ENCODE results near the gene HES3.
A peak's percentile ranks its signal among the peaks of the same experiment; 100 is the strongest.

HES3 gene

DNA sequence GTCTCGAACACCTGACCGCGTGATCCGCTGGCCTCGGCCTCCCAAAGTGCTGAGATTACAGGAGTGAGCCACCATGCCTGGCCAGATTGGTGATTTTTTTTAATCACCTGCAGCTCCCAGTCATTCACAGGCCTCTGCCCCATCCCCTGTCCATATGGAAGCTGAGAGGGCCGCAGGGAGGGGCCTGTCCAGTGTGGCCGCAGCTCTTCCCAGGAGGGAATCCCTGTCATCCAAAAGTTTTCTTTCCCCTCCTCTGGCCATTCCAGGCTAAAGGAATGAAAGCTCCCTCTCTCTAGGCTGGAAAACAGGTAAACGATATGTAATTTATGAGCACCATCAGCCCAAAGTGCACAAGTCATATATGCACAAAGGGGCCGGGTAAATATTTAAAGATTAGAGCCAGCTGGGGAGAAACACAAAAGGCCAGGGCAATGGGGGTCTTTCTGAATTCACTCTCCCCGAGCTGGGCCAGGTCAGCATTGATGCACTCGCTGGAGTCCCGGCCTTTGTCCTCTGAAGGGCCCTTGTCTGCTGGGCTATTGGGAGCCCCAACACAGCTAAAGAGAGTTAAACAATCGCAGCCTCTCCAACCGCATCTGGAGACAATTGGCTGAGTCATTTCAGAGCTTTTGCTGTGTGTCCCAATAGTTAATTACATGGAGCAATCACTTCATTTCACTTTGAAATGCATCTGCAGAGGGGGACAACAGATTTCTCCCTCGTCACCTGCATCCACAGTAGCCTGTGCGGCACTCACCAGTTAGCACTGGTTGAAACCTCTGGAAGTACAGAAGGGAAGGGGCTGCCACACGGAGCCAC is 3.8 kb upstream of the HES3 start:
- Histone ChIP-seq H3K4me3 (ENCODE audit: low read depth, low read length) (no peak overlapping the region), H3K27me3 (ENCODE audit: control insufficient read depth, insufficient read depth, low read length) (peaks cover 11% of the 10 kb centered on the region), H3K9me3 (ENCODE audit: control insufficient read depth, insufficient read depth, low read length) (no peaks in the 10 kb centered on the region), H3K9ac (ENCODE audit: low read depth, low read length) (peak overlapping the region; percentile 26), H3K4me1 (ENCODE audit: control insufficient read depth, insufficient read depth, low read length) (peaks cover 33% of the 10 kb centered on the region), H3K27ac (ENCODE audit: low read depth, low read length) (peak overlapping the region; percentile 93), H3K36me3 (ENCODE audit: control insufficient read depth, insufficient read depth, low read length) (no peaks in the 10 kb centered on the region)

- H3K9ac ChIP-seq (ENCODE audit: low read depth, low read length), result 0 out of 2 replicates have a peak overlapping the region, but pooled peaks have one; percentile 23
- H3K36me3 ChIP-seq (ENCODE audit: control insufficient read depth, insufficient read depth, low read length), result no peaks in the 10 kb centered on the region
- no peaks in the 10 kb centered on the region for H3K9me3 ChIP-seq (ENCODE audit: control insufficient read depth, insufficient read depth, low read length)
- H3K4me3 ChIP-seq (ENCODE audit: low read depth, low read length), result peak overlapping the region; percentile 34; the same call in 1 of the 2 replicates
- peaks cover 33% of the 10 kb centered on the region for H3K4me1 ChIP-seq (ENCODE audit: control insufficient read depth, insufficient read depth, low read length)
- H3K27ac ChIP-seq (ENCODE audit: low read depth, low read length), result peak overlapping the region; percentile 93
- peaks cover 11% of the 10 kb centered on the region for H3K27me3 ChIP-seq (ENCODE audit: control insufficient read depth, insufficient read depth, low read length)
Observed at GRCh38 chr1:6241107-6241886, 2.7 kb upstream of the HES3 start.

DNA sequence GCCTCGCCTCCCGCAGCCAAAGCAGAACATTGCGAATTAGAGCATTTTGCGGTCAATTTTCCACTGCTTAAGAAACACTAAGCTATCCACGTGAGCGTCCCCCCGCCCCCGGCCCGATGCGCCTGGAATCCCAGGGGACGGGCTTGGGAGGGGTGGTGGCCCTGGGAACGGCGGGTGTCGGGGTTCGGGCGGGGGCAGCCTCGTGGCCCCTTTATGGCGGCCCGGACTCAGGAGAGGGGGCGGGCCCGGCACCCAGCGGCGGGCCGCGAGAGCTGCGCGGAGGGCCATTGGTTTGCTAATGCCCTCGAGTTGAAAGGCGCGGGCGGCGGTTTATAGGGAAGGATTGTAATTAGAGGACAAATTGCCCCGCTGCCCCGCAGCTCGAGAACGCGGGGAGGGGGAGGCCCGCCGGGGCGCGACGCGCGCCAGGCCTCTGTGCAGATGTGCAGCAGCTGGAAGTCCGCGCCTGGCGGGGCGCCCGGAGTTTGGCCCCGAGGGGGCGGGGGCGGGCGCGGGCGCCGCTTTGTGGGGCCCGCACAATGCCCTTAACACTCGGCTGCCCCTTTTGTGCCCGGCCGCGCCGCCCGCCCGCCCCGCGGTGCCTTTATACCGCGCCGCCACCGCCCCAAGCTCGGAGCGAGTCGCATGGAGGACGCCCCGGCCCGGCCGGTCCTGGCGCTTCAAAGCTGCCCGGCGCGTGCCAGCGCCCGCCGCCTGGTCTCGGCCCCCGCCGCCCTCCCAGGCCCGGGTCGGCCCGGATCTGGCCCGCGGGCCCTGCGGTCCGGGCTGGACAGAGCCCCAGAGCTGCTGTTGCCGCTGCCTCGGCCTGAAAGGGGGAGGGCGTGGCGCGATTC is 1.9 kb upstream of the HES3 start:
- peak overlapping the region; percentile 76 for H3K27ac ChIP-seq (ENCODE audit: low read depth, low read length)
- H3K4me3 ChIP-seq (ENCODE audit: low read depth, low read length), result peak overlapping the region; percentile 34; the same call in 1 of the 2 replicates
- peaks cover 13% of the 10 kb centered on the region for H3K27me3 ChIP-seq (ENCODE audit: control insufficient read depth, insufficient read depth, low read length)
- no peaks in the 10 kb centered on the region for H3K36me3 ChIP-seq (ENCODE audit: control insufficient read depth, insufficient read depth, low read length)
- peaks cover 37% of the 10 kb centered on the region for H3K4me1 ChIP-seq (ENCODE audit: control insufficient read depth, insufficient read depth, low read length)
- H3K9ac ChIP-seq (ENCODE audit: low read depth, low read length), result no peak overlapping the region
- H3K9me3 ChIP-seq (ENCODE audit: control insufficient read depth, insufficient read depth, low read length), result no peaks in the 10 kb centered on the region

GRCh38 chr1:6243053-6243834 is 735 bp upstream of the HES3 start:
- H3K4me3 ChIP-seq (ENCODE audit: low read depth, low read length), result peak overlapping the region; percentile 69
- no peaks in the 10 kb centered on the region for H3K36me3 ChIP-seq (ENCODE audit: control insufficient read depth, insufficient read depth, low read length)
- H3K27me3 ChIP-seq (ENCODE audit: control insufficient read depth, insufficient read depth, low read length), result peaks cover 25% of the 10 kb centered on the region
- H3K27ac ChIP-seq (ENCODE audit: low read depth, low read length), result no peak overlapping the region
- H3K9me3 ChIP-seq (ENCODE audit: control insufficient read depth, insufficient read depth, low read length), result no peaks in the 10 kb centered on the region
- H3K4me1 ChIP-seq (ENCODE audit: control insufficient read depth, insufficient read depth, low read length), result peaks cover 38% of the 10 kb centered on the region
- no peak overlapping the region for H3K9ac ChIP-seq (ENCODE audit: low read depth, low read length)

DNA sequence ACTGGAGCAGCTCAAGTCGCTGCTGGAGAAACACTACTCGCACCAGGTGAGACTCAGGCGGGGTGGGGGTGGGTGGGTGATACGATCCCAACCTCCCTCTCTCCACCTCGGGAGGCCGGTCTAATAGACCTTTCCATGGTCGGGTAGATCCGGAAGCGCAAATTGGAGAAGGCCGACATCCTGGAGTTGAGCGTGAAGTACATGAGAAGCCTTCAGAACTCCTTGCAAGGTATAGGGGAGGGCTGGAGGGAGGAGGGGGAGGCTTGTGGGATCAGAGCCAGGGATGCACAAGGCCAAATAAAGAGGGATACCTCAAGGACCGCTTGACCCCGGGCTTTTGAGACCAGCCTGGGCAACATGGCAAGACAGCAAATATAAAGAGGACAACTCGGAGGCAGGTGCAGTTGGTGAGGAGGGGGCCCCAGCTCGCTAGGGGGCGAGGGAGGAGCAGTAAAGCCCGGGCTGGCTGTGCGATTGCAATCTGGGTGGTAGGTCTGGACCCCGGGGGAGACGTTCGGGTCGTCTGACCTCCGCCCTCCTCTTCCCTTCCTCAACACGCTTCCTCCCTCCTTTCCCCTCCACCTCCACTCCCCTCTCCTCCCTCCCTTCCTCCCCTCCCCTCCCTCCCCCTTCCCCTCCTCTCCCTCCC is 546 bp downstream of the HES3 start:
- peaks cover 31% of the 10 kb centered on the region for H3K4me1 ChIP-seq (ENCODE audit: control insufficient read depth, insufficient read depth, low read length)
- no peak overlapping the region for H3K27ac ChIP-seq (ENCODE audit: low read depth, low read length)
- no peaks in the 10 kb centered on the region for H3K9me3 ChIP-seq (ENCODE audit: control insufficient read depth, insufficient read depth, low read length)
- H3K4me3 ChIP-seq (ENCODE audit: low read depth, low read length), result peak overlapping the region; percentile 69
- no peak overlapping the region for H3K9ac ChIP-seq (ENCODE audit: low read depth, low read length)
- no peaks in the 10 kb centered on the region for H3K36me3 ChIP-seq (ENCODE audit: control insufficient read depth, insufficient read depth, low read length)
- H3K27me3 ChIP-seq (ENCODE audit: control insufficient read depth, insufficient read depth, low read length), result peaks cover 36% of the 10 kb centered on the region

GRCh38 chr1:6245086-6245868 is 1.3 kb downstream of the HES3 start:
- H3K9ac ChIP-seq (ENCODE audit: low read depth, low read length), result no peak overlapping the region
- H3K4me1 ChIP-seq (ENCODE audit: control insufficient read depth, insufficient read depth, low read length), result peaks cover 26% of the 10 kb centered on the region
- peaks cover 43% of the 10 kb centered on the region for H3K27me3 ChIP-seq (ENCODE audit: control insufficient read depth, insufficient read depth, low read length)
- H3K27ac ChIP-seq (ENCODE audit: low read depth, low read length), result peak overlapping the region; percentile 75
- no peaks in the 10 kb centered on the region for H3K36me3 ChIP-seq (ENCODE audit: control insufficient read depth, insufficient read depth, low read length)
- peak overlapping the region; percentile 69 for H3K4me3 ChIP-seq (ENCODE audit: low read depth, low read length)
- H3K9me3 ChIP-seq (ENCODE audit: control insufficient read depth, insufficient read depth, low read length), result no peaks in the 10 kb centered on the region

GRCh38 chr1:6245869-6246496 is 2.0 kb downstream of the HES3 start:
- Histone ChIP-seq H3K27me3 (ENCODE audit: control insufficient read depth, insufficient read depth, low read length) (peaks cover 50% of the 10 kb centered on the region), H3K9ac (ENCODE audit: low read depth, low read length) (no peak overlapping the region; the same call in 1 of the 2 replicates), H3K4me3 (ENCODE audit: low read depth, low read length) (peak overlapping the region; percentile 69), H3K36me3 (ENCODE audit: control insufficient read depth, insufficient read depth, low read length) (no peaks in the 10 kb centered on the region), H3K9me3 (ENCODE audit: control insufficient read depth, insufficient read depth, low read length) (no peaks in the 10 kb centered on the region), H3K4me1 (ENCODE audit: control insufficient read depth, insufficient read depth, low read length) (peaks cover 19% of the 10 kb centered on the region), H3K27ac (ENCODE audit: low read depth, low read length) (peak overlapping the region; percentile 75)

DNA sequence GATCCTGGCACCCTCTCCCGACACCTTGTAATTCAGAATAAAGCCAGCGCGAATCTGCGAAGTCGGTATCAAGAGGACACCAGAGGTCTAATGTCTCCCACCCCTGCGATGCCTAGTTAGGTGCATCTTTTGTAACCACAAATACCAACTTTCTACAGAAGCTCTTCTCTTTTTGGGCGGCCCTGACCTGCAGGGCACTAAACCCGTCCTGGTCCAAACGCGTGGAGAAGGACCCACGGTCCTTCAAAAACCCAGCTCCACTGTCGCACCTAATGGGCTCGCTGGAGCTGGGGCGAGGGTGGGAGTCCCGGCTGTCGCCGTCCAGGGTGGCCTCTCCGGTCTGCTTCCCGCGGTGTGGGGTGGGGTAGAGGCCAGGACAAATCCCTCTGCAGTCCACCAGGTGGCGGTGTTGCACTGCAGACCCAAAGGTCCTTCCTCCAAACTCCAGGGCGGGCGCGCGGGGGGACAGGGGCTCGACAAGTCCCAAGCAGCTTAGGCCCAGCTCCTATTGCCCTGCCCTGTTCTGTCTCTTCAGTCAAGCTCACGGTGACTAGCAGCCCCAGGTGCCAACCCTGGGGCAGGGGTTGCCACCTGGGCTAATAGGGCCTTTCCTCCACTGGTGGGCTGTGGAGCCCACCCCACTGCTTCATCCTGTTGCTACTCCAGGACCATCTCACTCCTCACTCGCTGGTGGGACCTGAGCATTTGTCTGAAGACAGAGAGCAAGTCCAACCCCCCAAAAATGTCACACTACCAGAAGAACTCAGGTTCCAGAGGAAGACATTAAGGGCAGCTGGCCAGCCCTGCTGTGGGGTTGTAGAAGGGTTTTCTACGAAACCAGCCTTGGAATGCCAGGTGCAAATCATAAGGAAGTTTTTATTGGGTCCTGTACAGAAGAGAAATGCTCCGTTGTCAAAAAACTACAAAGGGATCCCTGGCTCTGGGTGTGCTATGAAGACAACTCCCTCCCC is 2.8 kb downstream of the HES3 start:
- H3K4me3 ChIP-seq (ENCODE audit: low read depth, low read length), result peak overlapping the region; percentile 69
- peak overlapping the region; percentile 46 for H3K27ac ChIP-seq (ENCODE audit: low read depth, low read length)
- no peak overlapping the region; the same call in 1 of the 2 replicates for H3K9ac ChIP-seq (ENCODE audit: low read depth, low read length)
- no peaks in the 10 kb centered on the region for H3K9me3 ChIP-seq (ENCODE audit: control insufficient read depth, insufficient read depth, low read length)
- no peaks in the 10 kb centered on the region for H3K36me3 ChIP-seq (ENCODE audit: control insufficient read depth, insufficient read depth, low read length)
- peaks cover 58% of the 10 kb centered on the region for H3K27me3 ChIP-seq (ENCODE audit: control insufficient read depth, insufficient read depth, low read length)
- peaks cover 13% of the 10 kb centered on the region; the same call in 1 of the 2 replicates for H3K4me1 ChIP-seq (ENCODE audit: control insufficient read depth, insufficient read depth, low read length)
